M059J (cell line): ENCODE results near the gene GATAD2A. TPM values are rescaled to one million over a fixed set of nuclear protein-coding genes. Genes with fewer than 3 reads are reported as not detected.

Experiments used
- DNase-seq: peaks from one replicate; pipeline ENCODE4 v3.0.0-alpha.2; 2012; ENCODE audit warnings: low read depth
- total RNA-seq: library from RNA; depleted of rRNA; stranded (reverse); fragments of >200 nt; shearing (Covaris generic); gene quantifications from 2 replicates; pipeline ENCODE4 v1.2.3, GENCODE V29; 2014

Gene GATAD2A
- total RNA-seq, 1 experiment from 2014 or later, result 48.7 TPM

GRCh38 chr19:19543640-19544039 lies 138.2 kb downstream of the GATAD2A start:
- no peak for DNase-seq

GRCh38 chr19:19544257-19544953 lies 138.9 kb downstream of the GATAD2A start:
- no peak for DNase-seq

- no peak for DNase-seq
These were observed 139.6 kb downstream of the GATAD2A start for GRCh38 chr19:19544954-19545591.

- no peak for DNase-seq
These were observed 140.2 kb downstream of the GATAD2A start for GRCh38 chr19:19545707-19546106.

- DNase-seq, result no peak
These were observed 141.3 kb downstream of the GATAD2A start for GRCh38 chr19:19546751-19547162.

GRCh38 chr19:19547674-19548336 lies 142.3 kb downstream of the GATAD2A start:
- no peak for DNase-seq

GRCh38 chr19:19548915-19549759 lies 143.7 kb downstream of the GATAD2A start:
- DNase-seq, result no peak

- no peak for DNase-seq
These were observed 144.5 kb downstream of the GATAD2A start for GRCh38 chr19:19549804-19550464.

- DNase-seq, result peak; percentile 73
These were observed 145.0 kb downstream of the GATAD2A start for GRCh38 chr19:19550485-19550929.

- DNase-seq, result no peak
These were observed 145.7 kb downstream of the GATAD2A start for GRCh38 chr19:19550972-19551852.

GRCh38 chr19:19551853-19552192 lies 146.3 kb downstream of the GATAD2A start:
- peak; percentile 45 for DNase-seq

- peak; percentile 40 for DNase-seq
These were observed 147.3 kb downstream of the GATAD2A start for GRCh38 chr19:19552798-19553197.

GRCh38 chr19:19553670-19554069 lies 148.2 kb downstream of the GATAD2A start:
- DNase-seq, result no peak

GRCh38 chr19:19554074-19555023 lies 148.9 kb downstream of the GATAD2A start:
- peak; percentile 29 for DNase-seq

- DNase-seq, result no peak
These were observed 152.6 kb downstream of the GATAD2A start for GRCh38 chr19:19558055-19558454.
